Stimulated activated CD4-positive, alpha-beta T cell treated with anti-CD3 and anti-CD28 coated beads, Interleukin-1b, Interleukin-23, amount 100 ng/mL, for 4 hours (primary cell): ENCODE measurements around the gene HNRNPD.
"Not testable (repeated sequence)": the region's sequence is repeated elsewhere in the genome, so short reads cannot be mapped to it uniquely, and the experiment has no call there.

Source experiments
- DNase-seq, 2 donors: peaks; one replicate each; pipeline ENCODE4 v3.0.0-alpha.2; 2020; ENCODE audit warnings: low read depth in 2 of 2

HNRNPD gene, protein sequence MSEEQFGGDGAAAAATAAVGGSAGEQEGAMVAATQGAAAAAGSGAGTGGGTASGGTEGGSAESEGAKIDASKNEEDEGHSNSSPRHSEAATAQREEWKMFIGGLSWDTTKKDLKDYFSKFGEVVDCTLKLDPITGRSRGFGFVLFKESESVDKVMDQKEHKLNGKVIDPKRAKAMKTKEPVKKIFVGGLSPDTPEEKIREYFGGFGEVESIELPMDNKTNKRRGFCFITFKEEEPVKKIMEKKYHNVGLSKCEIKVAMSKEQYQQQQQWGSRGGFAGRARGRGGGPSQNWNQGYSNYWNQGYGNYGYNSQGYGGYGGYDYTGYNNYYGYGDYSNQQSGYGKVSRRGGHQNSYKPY

DNA sequence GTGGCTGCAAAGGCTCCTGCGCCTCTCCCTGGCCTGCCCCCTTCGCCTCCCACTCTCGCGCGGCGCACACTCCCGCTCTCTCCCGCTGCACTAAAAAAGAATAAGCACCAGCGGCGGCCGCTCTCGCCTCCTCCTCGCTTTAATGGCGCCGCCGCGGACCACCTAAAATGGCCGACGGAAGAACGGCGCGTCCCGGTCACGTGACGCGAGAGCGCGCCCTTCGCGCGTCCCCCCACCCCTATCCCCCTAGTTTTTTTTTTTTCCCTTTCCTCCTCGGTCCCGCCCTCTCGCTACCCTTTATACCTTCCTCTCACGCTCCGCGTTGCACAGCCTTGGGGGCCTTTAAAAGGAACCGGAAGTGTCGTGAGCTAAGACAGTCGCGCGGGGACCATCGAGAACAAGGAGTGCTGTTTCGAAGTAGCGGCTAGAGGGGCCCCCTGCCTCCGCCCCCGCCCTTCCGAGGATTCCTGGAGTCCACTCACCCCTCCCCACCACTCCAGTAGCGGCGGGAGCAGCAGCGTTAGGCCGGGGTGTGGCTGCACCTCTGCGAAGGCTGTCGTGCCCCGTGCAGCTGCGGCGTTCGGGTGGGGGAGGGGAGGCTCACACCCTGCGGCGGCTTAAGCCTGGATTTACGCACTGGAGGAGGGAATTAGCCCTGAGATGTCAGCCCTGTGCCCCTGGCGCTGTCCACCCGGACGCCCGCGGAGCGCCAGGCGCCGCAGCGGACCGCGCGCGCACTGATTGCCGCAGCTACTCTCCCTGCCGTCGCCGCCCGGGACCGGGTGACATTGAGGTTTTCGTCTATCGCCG, at the start of gene HNRNPD:
TSS of gene HNRNPD (minus strand) at position 176 of the 810 bp plus-strand sequence. CDS start 313 bp downstream, outside the sequence.
- DNase-seq: peak; percentile 83 to 85

DNA sequence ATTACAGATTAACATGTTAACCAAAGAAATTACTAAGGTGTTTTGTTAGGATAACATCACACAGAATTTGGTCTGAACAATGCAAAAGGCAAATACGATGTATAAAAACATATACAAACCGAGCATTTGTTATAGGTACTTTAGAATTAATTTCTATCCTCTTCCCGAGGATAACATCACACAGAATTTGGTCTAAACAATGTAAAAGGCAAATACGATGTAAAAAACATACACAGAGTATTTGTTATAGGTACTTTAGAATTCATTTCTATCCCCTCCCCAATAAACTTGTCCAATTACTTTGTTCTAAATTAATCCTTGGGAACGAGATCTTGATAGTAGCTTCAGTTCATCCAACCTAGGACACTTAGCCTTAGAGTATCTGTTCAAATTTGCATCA, 48.8 kb upstream of the HNRNPD start:
- no peak for DNase-seq

DNA sequence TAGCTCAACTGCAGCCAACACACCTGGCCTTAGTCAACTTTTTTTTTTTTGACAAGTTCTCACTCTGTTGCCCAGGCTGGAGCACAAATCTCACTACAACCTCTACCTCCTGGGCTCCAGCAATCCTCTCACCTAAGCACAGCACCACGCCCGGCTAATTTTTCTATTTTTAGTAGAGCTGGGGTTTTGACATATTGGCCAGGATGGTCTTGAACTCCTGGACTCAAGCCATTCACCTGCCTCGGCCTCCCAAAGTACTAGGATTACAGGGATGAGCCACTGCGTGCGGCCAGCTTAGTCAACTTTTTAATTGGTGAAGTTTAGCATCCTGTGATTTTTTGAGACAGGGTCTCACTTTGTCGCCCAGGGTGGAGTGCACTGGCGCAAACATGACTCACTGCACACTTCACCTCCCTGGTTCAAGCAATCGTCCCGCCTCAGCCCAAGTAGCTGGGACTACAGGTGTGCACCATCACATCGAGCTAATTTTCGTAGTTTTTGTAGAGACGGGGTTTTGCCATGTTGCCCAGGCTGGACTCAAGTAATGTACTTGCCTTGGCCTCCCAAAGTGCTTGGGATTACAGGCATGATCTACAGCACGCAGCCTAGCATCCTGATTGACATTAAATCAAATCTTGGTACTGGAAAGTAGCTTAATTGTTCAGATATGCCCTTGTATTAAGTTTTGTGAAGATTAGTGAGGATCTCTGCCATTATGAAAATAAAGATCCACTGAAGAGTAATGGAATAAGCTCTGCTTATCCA, 48.2 kb upstream of the HNRNPD start:
- DNase-seq: no peak

DNA sequence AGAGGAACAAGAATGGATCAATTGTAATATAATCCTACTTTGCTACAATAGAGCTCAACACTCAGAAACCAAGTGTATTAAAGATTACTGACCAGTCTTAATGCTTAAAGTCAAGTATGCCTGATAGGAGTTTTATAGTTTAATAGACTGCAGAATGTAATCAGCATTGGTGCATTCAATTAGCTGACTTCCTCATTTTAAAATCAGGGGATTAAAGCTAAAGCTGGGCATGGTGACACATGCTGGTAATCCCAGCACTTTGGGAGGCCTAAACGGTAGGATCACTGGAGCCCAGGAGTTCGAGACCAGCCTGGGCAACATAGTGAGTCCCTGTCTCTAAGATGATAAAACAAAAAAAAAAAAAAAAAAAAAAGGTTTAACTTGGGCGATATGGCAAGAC, 45.7 kb upstream of the HNRNPD start:
- DNase-seq: no peak

DNA sequence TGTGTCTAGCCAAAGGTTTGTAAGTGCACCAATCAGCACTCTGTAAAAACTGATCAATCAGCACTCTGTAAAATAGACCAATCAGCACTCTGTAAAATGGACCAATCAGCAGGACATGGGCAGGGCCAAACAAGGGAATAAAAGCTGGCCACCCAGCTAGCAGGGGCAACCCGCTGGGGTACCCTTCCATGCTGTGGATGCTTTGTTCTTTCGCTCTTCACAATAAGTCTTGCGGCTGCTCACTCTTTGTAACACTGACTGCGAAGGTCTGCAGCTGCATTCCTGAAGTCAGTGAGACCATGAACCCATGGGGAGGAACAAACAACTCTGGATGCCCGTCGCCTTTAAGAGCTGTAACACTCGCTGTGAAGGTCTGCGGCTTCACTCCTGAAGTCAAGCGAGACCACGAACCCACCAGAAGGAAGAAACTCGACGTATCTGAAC, 42.2 kb upstream of the HNRNPD start:
- no peak for DNase-seq

DNA sequence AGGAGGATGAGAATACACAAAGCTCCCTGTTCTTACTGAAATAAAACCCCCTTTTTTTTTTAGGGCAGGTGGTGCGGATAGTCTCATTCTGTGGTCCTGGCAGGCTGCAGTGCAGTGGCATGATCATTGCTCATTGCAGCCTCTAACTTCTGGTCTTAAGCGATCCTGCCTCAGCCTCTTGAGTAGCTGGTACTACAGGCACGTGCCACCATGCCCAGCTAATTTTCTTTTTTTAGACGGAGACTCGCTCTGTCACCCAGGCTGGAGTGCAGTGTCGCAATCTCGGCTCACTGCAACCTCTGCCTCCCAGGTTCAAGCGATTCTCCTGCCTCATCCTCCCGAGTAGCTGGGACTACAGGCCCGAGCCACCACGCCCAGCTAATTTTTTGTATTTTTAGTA, 41.3 kb upstream of the HNRNPD start:
- not testable (repeated sequence) for DNase-seq

DNA sequence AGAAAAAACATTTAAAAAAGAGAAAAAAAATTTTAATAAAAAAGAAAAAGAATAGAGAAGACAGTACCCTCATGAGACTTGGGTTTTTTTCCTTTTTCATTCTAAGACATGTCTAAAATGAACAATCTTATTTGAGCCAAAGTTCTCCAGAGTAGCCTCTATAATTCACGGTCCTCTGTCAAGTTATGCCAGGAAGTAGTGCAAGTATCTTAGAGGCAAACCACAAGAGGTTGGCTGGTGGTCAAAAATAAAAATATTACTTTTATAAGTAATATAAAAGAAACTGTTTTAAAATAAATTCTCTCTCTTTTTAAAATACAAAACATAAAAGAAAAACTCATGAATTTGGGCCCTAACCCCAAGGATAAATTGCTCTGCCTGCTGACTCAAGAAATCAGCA, 29.9 kb upstream of the HNRNPD start:
- DNase-seq: no peak

DNA sequence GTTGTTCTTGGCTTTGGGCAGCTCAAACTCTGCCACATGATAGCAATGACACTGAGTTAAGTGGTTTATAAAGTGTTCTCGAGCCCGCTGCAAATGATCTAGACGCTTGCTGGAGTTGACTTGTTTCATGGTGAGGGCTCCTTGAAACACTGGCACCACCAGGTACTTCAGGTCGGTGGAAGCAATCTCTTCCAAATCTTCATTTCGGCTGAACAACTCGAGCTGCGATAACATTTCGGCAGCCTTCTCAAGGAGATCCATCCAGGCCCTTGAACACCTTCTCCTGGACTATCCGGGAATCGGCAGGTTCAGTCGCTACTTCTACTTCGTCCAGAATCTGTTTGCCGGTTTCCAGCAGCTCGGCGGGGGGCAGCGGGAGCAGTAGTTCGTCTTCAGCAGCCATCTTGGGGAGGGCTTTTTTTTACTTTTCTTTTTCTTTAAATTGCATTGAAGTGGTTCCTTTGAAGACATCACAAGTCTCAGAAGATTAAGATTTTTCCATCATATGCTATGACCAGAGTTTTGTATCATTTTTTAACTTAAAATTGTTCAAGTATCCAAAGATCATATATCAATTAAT, 28.5 kb upstream of the HNRNPD start:
- DNase-seq: no peak

DNA sequence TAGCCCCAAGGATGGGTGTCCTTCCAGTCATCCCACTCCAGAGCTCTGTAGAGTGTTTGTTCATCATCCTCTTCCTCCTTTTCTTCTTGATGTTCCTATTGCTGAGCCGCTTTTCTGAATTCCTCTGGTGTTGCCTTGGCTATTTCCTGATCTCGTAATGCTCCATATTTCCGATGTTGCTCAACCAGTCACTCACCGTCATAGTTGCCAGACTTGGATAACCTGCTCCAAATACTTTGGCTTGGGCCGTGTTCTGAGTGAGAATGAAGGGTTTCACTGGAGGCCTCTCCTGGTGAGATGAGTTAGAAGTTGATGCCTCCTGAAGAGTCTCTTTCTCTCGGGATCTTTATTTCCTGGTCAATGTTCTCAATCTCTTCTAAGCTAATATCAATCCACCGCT, 27.8 kb upstream of the HNRNPD start:
- DNase-seq: no peak

DNA sequence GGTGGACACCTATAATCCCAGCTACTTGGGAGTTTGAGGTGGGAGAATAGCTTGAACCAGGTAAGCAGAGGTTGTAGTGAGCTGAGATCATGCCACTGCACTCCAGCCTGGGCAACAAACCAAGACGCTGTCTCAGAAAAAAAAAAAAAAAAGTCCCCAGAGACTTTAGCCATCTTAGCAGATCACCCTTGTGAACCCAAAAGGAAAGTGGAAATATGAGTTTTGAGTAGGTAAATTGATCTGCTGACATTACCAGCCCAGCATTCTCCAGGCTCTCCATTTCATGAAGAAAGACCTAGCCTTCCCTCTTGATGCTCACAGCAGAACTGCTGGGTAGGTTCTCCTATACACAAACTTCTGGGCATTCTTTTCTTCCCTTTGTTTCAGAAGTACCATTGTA, 24.5 kb upstream of the HNRNPD start:
- DNase-seq: no peak

DNA sequence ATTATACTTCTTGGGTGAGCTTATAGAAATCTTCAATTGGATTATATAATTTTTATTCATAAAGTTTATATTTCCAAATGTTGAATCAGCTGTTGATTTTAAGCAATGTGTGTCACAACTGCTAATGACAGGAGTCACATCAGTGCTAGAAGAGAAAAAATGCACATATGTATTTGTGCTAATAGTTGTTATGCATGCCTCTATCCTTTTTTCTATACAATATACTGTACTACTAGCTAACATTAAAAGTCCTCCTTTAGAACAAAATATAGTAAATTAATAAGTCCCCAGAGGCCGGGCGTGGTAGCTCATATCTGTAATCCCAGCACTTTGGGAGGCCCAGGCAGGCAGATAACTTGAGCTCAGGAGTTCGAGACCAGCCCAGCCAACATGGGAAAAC, 23.7 kb upstream of the HNRNPD start:
- no peak for DNase-seq

DNA sequence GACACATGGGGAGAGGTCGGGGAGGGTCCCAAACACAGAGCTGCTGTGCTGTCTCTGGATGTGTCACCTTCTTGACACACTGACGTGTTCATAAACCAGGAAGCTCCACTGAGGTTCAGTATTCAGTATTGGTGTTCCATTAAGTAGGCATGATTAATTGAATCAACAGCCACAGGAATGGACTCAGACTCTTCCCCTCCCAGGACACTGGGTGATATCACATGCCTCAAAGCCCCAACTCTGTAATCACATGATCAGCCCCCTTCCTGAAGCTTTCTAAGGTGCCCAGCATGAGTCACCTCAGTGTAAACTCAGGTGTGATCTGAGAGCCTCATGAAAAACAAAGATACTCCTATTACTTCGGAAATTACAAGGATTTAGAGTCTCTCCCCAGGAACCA, 21.1 kb upstream of the HNRNPD start:
- no peak for DNase-seq

DNA sequence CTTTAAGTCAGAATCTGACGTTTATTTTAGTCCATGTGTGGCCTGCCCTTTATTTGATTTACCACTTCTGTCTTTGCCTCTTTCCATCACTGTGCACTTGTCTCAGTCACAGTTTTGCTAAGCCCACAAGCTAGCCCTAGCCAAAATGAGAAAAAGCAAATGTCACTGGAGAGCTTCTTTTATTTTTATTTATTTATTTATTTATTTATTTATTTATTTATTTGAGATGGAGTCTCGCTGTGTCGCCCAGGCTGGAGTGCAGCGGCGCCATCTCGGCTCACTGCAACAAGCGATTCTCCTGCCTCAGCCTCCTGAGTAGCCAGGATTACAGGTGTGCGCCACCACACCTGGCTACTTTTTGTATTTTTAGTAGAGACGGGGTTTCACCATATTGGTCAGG, 16.3 kb upstream of the HNRNPD start:
- not testable (repeated sequence) for DNase-seq

DNA sequence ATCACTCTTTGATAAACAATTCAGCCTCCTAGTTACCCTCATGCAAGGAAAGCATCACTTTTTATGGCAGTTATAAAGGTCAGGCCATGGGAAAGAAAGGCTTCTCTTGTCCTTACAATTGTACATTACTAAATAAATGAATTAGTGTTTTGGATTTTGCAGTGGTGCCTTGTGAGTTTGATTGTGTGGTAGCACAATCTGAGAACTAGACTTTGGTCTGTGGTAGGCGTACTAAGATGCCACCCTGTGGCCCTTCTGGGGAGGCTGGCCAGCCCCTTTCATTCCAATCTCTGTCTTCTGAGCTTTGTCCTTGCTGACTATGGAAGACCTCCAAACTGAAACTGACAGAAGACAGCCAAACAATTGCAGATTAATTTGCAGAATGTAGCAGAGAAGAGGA, 14.6 kb upstream of the HNRNPD start:
- no peak for DNase-seq

DNA sequence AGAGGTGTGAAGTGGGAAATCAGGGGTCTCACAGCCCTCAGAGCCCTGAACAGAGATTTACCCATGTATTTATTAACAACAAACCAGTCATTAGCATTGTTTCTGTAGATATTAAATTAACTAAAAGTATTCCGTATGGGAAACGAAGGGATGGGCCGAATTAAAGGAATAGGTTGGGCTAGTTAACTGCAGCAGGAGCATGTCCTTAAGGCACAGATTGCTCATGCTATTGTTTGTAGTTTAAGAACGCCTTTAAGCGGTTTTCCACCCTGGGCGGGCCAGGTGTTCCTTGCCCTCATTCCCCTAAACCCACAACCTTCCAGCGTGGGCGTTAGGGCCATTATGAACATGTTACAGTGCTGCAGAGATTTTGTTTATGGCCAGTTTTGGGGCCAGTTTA, 12.5 kb upstream of the HNRNPD start:
- DNase-seq: not testable (repeated sequence)

DNA sequence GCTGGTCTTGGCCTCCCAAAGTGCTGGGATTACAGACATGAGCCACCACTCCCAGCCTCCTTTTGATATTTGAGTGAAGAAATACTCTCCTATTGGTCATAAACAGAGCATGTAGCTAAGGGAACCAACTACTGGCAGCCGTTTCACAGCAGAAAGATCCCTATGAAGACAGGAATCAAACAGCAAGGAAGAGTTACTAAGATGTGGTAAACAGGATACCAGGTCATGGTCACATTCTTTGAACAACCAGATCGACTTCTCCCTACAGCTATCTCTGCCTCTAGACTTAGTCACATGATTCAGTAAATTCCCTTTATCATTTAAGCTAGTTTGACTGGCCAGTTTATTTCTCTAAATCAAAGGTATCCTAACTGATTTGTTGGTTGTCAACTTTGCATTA, 9.0 kb upstream of the HNRNPD start:
- no peak for DNase-seq

DNA sequence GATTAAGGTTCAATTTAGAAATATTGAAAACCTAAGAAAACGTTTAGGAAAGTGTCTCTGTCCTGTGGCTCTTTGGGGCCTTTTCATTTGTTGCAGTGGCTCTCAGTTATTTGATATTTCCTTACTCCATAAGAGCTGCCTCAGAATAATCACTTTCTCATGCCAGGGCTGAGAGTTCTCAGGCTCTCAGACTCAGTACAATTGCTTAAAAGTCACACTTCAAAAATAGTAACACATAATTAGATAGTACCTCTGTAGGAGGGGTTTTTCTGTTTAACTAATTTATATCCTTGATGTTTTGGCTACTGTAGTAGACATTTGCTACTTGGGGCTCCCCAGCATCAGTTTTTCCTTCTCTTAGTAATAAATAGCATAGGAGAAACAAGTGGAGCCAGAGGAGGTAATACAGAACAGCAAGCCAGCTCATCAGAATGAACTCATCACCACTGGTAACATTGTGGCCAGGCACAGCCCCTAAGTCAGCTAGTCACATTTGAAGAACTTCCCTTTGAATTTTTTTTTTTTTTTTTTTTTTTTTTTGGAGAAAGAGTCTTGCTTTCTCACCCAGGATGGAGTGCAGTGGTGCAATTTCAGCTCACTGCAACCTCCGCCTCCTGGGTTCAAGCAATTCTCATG, 8.0 kb upstream of the HNRNPD start:
- DNase-seq: no peak

DNA sequence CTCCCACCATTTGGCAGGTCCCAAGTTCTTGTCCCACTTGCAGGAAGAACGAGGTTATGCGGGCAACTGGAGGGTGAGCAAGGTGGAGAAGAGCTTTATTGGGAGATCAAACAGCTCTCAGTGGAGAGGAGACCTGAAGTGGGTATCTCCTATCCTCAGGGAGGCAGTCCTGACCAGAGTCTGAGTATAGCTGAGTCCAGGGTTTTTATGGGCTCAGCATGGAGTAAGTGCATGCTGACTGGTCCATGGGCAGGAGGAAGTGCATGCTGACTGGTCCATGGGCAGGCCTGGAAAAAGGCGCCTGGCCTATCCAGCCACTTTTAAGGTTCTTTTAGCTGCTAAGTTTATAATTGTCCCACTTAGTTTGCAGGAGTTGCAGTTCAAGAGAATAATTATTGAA, 7.4 kb upstream of the HNRNPD start:
- no peak for DNase-seq

DNA sequence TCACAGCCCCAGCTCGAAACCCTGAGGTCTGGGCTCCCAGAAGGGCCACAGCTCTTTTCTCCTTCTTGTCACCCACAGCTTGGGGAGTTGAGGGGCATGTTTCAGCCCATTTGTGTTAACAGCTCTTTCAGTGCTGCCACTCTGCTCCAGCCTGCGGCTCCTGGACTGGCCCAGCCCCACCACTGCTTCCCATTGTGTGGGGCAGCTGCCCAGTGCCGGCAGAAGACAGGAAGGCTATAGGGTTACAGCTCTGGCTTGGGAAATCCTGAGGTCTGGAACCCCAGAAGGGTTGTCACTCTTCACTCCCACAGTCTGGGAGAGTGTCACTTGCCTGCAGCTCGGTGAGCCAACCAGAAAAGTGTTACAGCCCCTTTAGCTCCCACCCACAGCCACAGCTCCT, 7.0 kb upstream of the HNRNPD start:
- no peak for DNase-seq

DNA sequence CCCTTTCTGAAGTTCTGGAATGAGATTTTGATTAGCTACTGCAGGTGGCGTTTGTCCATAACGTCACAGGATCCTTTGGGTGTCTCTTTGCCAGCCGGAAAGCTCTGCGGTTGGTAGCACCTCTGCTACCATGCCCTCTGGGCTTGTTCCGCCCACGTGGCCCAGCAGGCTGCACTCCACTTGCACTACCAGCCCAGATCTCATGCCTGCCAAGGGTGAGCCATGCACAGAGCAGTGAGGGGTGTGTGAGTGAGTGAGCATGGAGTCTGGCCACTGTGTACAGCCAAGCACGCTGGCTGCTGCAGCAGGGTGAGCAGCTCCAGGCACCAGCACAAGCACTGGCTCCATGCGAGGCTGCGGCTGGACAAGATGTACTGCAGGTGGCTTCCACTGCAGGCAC, 6.6 kb upstream of the HNRNPD start:
- no peak for DNase-seq

DNA sequence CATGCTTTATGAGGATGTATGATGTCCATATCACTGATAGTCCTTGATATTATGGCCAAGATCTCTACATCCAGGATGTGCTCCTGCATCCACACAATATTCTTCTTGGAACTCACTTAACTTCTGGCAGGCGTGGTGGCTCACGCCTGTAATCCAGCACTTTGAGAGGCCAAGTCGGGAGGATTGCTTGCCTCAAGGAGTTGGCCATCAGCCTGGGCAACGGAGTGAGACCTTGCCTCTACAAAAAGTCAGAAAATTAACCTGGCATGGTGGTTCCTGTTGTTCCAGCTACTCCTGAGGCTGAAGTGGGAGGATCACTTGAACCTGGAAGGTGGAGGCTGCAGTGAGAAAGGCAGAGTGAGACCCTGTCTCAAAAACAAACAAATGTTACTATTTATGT, 2.3 kb upstream of the HNRNPD start:
- no peak for DNase-seq

DNA sequence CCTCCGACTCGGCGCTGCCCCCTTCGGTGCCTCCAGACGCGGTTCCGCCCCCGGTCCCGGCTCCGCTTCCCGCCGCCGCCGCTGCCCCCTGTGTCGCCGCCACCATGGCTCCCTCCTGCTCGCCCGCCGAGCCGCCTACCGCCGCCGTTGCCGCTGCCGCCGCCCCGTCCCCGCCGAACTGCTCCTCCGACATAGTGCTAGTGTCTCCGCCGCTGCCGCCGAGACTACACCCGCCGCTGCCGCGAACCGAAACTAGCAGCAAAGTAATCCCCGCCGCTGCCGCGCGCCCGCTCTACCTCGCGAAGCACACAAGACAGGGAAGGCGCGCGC, 340 bp downstream of the HNRNPD start:
- DNase-seq: no peak
